HuH-7 (cell line): Measurements from ENCODE around the gene LHCGR.
"Not testable (repeated sequence)": the region's sequence is repeated elsewhere in the genome, so short reads cannot be mapped to it uniquely, and the experiment has no call there.

Experiments used
- DNase-seq: peaks from one replicate; pipeline ENCODE4 v3.0.0; 2011; ENCODE audit warnings: low spot score

The LHCGR gene

GRCh38 chr2:48739236-48739635 lies 16.3 kb downstream of the LHCGR start:
- not testable (repeated sequence) for DNase-seq

- DNase-seq, result no peak
These were observed 16.7 kb downstream of the LHCGR start for GRCh38 chr2:48738806-48739205.

- no peak for DNase-seq
These were observed 19.3 kb downstream of the LHCGR start for GRCh38 chr2:48736251-48736650.

GRCh38 chr2:48734576-48735303 lies 20.8 kb downstream of the LHCGR start:
- DNase-seq, result no peak

GRCh38 chr2:48733067-48733503 lies 22.4 kb downstream of the LHCGR start:
- DNase-seq, result no peak

GRCh38 chr2:48728840-48729239 lies 26.7 kb downstream of the LHCGR start:
- DNase-seq, result no peak

GRCh38 chr2:48728295-48728694 lies 27.2 kb downstream of the LHCGR start:
- no peak for DNase-seq

GRCh38 chr2:48727560-48727959 lies 28.0 kb downstream of the LHCGR start:
- no peak for DNase-seq

GRCh38 chr2:48725696-48726494 lies 29.6 kb downstream of the LHCGR start:
- no peak for DNase-seq

- no peak for DNase-seq
These were observed 31.2 kb downstream of the LHCGR start for GRCh38 chr2:48724278-48724677.

GRCh38 chr2:48723129-48723528 lies 32.4 kb downstream of the LHCGR start:
- DNase-seq, result no peak

GRCh38 chr2:48722391-48722790 lies 33.1 kb downstream of the LHCGR start:
- DNase-seq, result no peak

- no peak for DNase-seq
These were observed 34.4 kb downstream of the LHCGR start for GRCh38 chr2:48721158-48721557.

- DNase-seq, result no peak
These were observed 35.9 kb downstream of the LHCGR start for GRCh38 chr2:48719480-48720177.

- no peak for DNase-seq
These were observed 37.7 kb downstream of the LHCGR start for GRCh38 chr2:48717846-48718245.

- DNase-seq, result no peak
These were observed 39.6 kb downstream of the LHCGR start for GRCh38 chr2:48715956-48716355.

GRCh38 chr2:48715042-48715899 lies 40.3 kb downstream of the LHCGR start:
- DNase-seq, result no peak

- DNase-seq, result no peak
These were observed 41.3 kb downstream of the LHCGR start for GRCh38 chr2:48714245-48714644.

GRCh38 chr2:48713647-48714046 lies 41.9 kb downstream of the LHCGR start:
- no peak for DNase-seq

GRCh38 chr2:48712151-48712550 lies 43.4 kb downstream of the LHCGR start:
- no peak for DNase-seq

- DNase-seq, result no peak
These were observed 44.2 kb downstream of the LHCGR start for GRCh38 chr2:48711343-48711742.
